Left lobe of liver (tissue), 2 donors: Measurements from ENCODE around the gene RAB13. TPM values are rescaled to one million over a fixed set of nuclear protein-coding genes. Genes with fewer than 3 reads are reported as not detected.
"Not testable (repeated sequence)": the region's sequence is repeated elsewhere in the genome, so short reads cannot be mapped to it uniquely, and the experiment has no call there.

Experiments used
- ATAC-seq: fragments of 200-7000 bp; cut with Tn5 transposase; one replicate; pipeline ENCODE4 v1.9.1; 2020; ENCODE audit warnings: mild to moderate bottlenecking, moderate library complexity
- DNase-seq: peaks from one replicate; pipeline ENCODE4 v3.0.0-alpha.2; 2020; ENCODE audit warnings: low spot score
- total RNA-seq: library from RNA; stranded (reverse); gene quantifications from one replicate; pipeline ENCODE4 v1.2.1, GENCODE V29; 2021
- donor health status: DM: no; HTN: no; CAD: no; lungs with moderate emphysema.
- donor health status: DM: no; HTN: yes; CAD: no.

RAB13 gene
- total RNA-seq = 46.3 TPM

- peak; percentile 92 for DNase-seq
- ATAC-seq = peak; percentile 86
These were observed at the start of gene RAB13 for GRCh38 chr1:153985941-153986761. RAB13 (minus strand) TSS chr1:153986339; CDS start chr1:153986236, 103 bp downstream.

GRCh38 chr1:154033697-154034096, 47.6 kb upstream of the RAB13 start:
- ATAC-seq, DNase-seq: not testable (repeated sequence)

- no peak for DNase-seq
- ATAC-seq = no peak
These were observed 33.8 kb upstream of the RAB13 start for GRCh38 chr1:154019940-154020339.

GRCh38 chr1:154019269-154019668, 33.1 kb upstream of the RAB13 start:
- ATAC-seq (peak; percentile 69), DNase-seq (no peak)

- no peak for ATAC-seq
- DNase-seq = no peak
These were observed 28.2 kb upstream of the RAB13 start for GRCh38 chr1:154014154-154014907.

- not testable (repeated sequence) for ATAC-seq, DNase-seq
These were observed 26.4 kb upstream of the RAB13 start for GRCh38 chr1:154012543-154012942.

GRCh38 chr1:154012129-154012528, 26.0 kb upstream of the RAB13 start:
- ATAC-seq = no peak
- no peak for DNase-seq

- ATAC-seq = no peak
- DNase-seq = no peak
These were observed 20.0 kb upstream of the RAB13 start for GRCh38 chr1:154006136-154006535.

GRCh38 chr1:154000420-154000819, 14.3 kb upstream of the RAB13 start:
- DNase-seq = no peak
- ATAC-seq = no peak

GRCh38 chr1:153996882-153997281, 10.7 kb upstream of the RAB13 start:
- not testable (repeated sequence) for ATAC-seq

GRCh38 chr1:153995640-153996039, 9.5 kb upstream of the RAB13 start:
- ATAC-seq (no peak), DNase-seq (no peak)

More at GRCh38 chr1:153996882-153997281, 10.7 kb upstream of the RAB13 start:
- not testable (repeated sequence) for DNase-seq

GRCh38 chr1:153995202-153995601, 9.1 kb upstream of the RAB13 start:
- ATAC-seq (no peak), DNase-seq (no peak)

- ATAC-seq (no peak), DNase-seq (no peak)
These were observed 5.7 kb upstream of the RAB13 start for GRCh38 chr1:153991806-153992205.

- DNase-seq (no peak), ATAC-seq (no peak)
These were observed 5.1 kb upstream of the RAB13 start for GRCh38 chr1:153991151-153991630.

GRCh38 chr1:153990468-153991150, 4.5 kb upstream of the RAB13 start, which contains the start of gene RPS27:
RPS27 (plus strand) TSS chr1:153990762; CDS start chr1:153990797, 35 bp downstream.
- ATAC-seq = peak; percentile 65

GRCh38 chr1:153987621-153988020, 1.5 kb upstream of the RAB13 start:
- DNase-seq (no peak), ATAC-seq (no peak)

More at GRCh38 chr1:153990468-153991150, 4.5 kb upstream of the RAB13 start, which contains the start of gene RPS27:
- DNase-seq = peak; percentile 91

GRCh38 chr1:153985341-153985912, 712 bp downstream of the RAB13 start:
- DNase-seq (no peak), ATAC-seq (no peak)

GRCh38 chr1:153984123-153984894, 1.8 kb downstream of the RAB13 start:
- ATAC-seq (no peak), DNase-seq (no peak)

- DNase-seq, ATAC-seq: not testable (repeated sequence)
These were observed 4.4 kb downstream of the RAB13 start for GRCh38 chr1:153981735-153982134.

- not testable (repeated sequence) for DNase-seq
These were observed 7.0 kb downstream of the RAB13 start for GRCh38 chr1:153979091-153979490.

More at GRCh38 chr1:153979091-153979490, 7.0 kb downstream of the RAB13 start:
- ATAC-seq = not testable (repeated sequence)
